ENCODE measurements around the gene IBA57. TPM values are rescaled to one million over a fixed set of nuclear protein-coding genes. Genes with fewer than 3 reads are reported as not detected.

IBA57 gene
- total and polyA plus RNA-seq, 5 experiments from 2014 or later, result 3.3 to 12.3 (median 4.2) TPM

DNA sequence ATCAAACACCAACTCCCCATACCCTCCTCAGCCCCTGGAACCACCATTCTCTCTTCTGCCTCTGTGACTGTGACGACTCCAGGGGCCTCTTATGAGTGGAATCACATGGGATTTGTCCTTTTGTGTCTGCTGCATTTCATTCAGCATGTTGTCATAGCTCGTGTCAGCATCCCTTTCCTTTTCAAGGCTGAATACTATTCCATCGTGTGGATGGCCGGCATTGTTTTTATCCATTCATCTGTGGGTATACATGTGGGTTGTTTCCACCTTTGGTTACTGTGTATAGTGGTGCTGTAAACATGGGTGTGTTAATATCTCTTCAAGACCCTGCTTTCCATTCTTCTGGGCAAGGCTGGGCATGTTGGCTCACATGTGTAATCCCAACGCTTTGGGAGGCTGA is 25.2 kb downstream of the IBA57 start:
- peaks cover 2 to 12% (median 6%) of the 10 kb centered on the region in 4 donors for H3K4me1 Mint-ChIP-seq
- no peaks in the 10 kb centered on the region for H3K9me3 Mint-ChIP-seq
- no peak for ATAC-seq
- H3K36me3 Mint-ChIP-seq, result peaks cover 0 to 3% (median 0%) of the 10 kb centered on the region in 3 donors
- no peak for DNase-seq
- H3K4me3 Mint-ChIP-seq, result no peak overlapping the region
- H3K27me3 Mint-ChIP-seq, result no peaks in the 10 kb centered on the region
- peak overlapping the region in 2 of 10 donors; percentile 33 to 55 for H3K27ac Mint-ChIP-seq
- POLR2A ChIA-PET, result no interaction called here

DNA sequence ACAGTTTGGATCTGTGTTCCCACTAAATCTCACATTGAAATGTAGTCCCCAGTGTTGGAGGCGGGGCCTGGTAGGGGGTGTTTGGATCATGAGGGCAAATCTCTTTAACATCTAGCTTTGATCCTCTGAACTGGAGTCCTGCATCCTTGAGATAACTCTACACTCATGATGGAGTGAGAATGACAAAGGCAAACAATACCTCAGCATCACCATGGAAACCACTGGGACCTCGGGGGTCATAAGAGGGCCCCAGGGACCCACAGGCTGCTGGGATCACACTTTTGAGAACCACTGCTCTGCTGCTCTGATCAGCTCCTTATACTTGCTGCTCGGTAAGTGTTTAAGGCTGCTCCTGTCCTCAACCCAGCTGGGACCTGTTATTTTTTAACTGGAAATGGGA is 28.8 kb downstream of the IBA57 start:
- ATAC-seq (no peak), DNase-seq (no peak)
- H3K9me3 Mint-ChIP-seq, result peaks cover 2 to 14% (median 8%) of the 10 kb centered on the region in 9 donors
- H3K27me3 Mint-ChIP-seq, result no peaks in the 10 kb centered on the region
- peaks cover 12 to 21% (median 12%) of the 10 kb centered on the region in 3 donors for H3K36me3 Mint-ChIP-seq
- POLR2A ChIA-PET, result no interaction called here
- peaks cover 0 to 5% (median 1%) of the 10 kb centered on the region in 4 donors for H3K4me1 Mint-ChIP-seq
- H3K27ac Mint-ChIP-seq, result no peak overlapping the region
- H3K4me3 Mint-ChIP-seq, result no peak overlapping the region

GRCh38 chr1:228194921-228195812 is 29.6 kb downstream of the IBA57 start:
- H3K36me3 Mint-ChIP-seq, result peaks cover 12 to 26% (median 17%) of the 10 kb centered on the region in 3 donors
- H3K9me3 Mint-ChIP-seq, result peaks cover 4 to 18% (median 12%) of the 10 kb centered on the region in 9 donors
- no peaks in the 10 kb centered on the region for H3K27me3 Mint-ChIP-seq
- no peak overlapping the region for H3K4me3 Mint-ChIP-seq
- DNase-seq (no peak), ATAC-seq (no peak)
- H3K27ac Mint-ChIP-seq, result peak overlapping the region in 1 of 10 donors; percentile 38
- peaks cover 0 to 2% (median 0%) of the 10 kb centered on the region in 4 donors for H3K4me1 Mint-ChIP-seq
- POLR2A ChIA-PET, result no interaction called here

- DNase-seq, result no peak
- ATAC-seq, result no peak
- Mint-ChIP-seq H3K9me3 (peaks cover 4 to 18% (median 12%) of the 10 kb centered on the region in 9 donors), H3K36me3 (peaks cover 17 to 32% (median 18%) of the 10 kb centered on the region in 3 donors), H3K27me3 (peaks cover 0 to 6% (median 0%) of the 10 kb centered on the region in 5 donors), H3K4me3 (no peak overlapping the region), H3K4me1 (peaks cover 0 to 2% (median 0%) of the 10 kb centered on the region in 4 donors), H3K27ac (peak overlapping the region in 1 of 10 donors; percentile 13)
- POLR2A ChIA-PET, result no interaction called here
Measured at GRCh38 chr1:228197555-228198147, 32.0 kb downstream of the IBA57 start.

GRCh38 chr1:228198977-228199590 is 33.5 kb downstream of the IBA57 start:
- POLR2A ChIA-PET, result no interaction called here
- Mint-ChIP-seq H3K4me3 (no peak overlapping the region), H3K4me1 (peaks cover 0 to 2% (median 0%) of the 10 kb centered on the region in 4 donors)

GRCh38 chr1:228204958-228205357 is 39.4 kb downstream of the IBA57 start:
- no peak overlapping the region for H3K27ac Mint-ChIP-seq

More at GRCh38 chr1:228198977-228199590, 33.5 kb downstream of the IBA57 start:
- Mint-ChIP-seq H3K27ac (no peak overlapping the region), H3K27me3 (peaks cover 0 to 10% (median 0%) of the 10 kb centered on the region in 5 donors), H3K9me3 (peaks cover 4 to 18% (median 12%) of the 10 kb centered on the region in 9 donors), H3K36me3 (peaks cover 17 to 32% (median 18%) of the 10 kb centered on the region in 3 donors)
- ATAC-seq, result no peak
- DNase-seq, result no peak

DNA sequence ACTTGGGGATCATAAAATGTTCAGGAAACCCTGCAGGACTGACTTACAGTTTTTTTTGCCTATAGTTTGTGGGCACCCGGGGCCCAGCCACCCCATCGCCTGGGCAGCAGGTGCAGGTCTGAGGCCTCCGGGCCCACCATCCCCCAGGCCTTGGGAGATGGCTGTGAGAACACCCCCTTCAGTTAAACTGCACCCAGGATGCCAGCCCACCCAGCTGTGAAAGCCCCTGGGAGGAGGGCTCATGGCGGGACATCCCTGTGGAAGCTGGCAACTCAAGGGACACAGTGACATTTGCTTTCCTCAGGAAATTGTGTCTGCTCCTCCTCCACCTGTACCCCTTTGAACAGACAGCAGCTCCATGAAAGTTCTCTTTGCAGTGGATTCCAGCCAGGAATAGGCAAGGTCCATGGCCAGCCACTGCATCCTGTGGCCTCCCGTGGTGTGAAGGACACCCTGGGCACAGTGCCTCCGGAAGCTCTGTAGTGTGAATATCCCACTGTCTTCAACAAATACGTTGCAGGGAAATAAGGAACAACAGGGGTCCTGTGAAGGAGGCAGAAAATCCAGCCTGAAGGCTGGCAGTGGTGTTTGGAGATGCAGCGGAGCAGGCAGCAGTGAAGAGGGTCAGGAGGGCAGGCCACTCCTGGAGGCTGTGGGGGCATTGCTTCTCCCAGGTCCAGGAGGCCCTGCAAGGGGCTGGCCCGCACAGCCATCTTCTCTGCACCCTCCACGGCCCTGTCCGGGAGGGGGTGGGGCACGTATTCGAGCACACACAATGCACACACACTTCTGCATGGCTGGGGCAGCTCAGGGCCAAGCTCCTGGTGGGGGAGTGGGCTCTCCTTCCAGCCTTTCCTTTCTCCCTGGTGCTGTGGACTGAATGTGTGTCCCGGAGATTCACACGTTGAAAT is 40.2 kb downstream of the IBA57 start:
- DNase-seq (peak in 1 of 10 donors; percentile 14), ATAC-seq (no peak)
- no peak overlapping the region for H3K27ac Mint-ChIP-seq
- H3K36me3 Mint-ChIP-seq, result peaks cover 0 to 6% (median under 1%) of the 10 kb centered on the region in 3 donors
- POLR2A ChIA-PET, result interaction anchor here (0.9 kb wide), 1 partner anchor 8 kb away, joined by 3 read pairs; no protein-coding TSS in a partner anchor
- peaks cover 7 to 26% (median 10%) of the 10 kb centered on the region in 5 donors for H3K27me3 Mint-ChIP-seq
- H3K4me1 Mint-ChIP-seq, result peaks cover 0 to 3% (median under 1%) of the 10 kb centered on the region in 4 donors
- H3K9me3 Mint-ChIP-seq, result peaks cover 0 to 3% (median 0%) of the 10 kb centered on the region in 9 donors
- H3K4me3 Mint-ChIP-seq, result no peak overlapping the region

More at GRCh38 chr1:228204958-228205357, 39.4 kb downstream of the IBA57 start:
- H3K36me3 Mint-ChIP-seq, result peaks cover 0 to 8% (median 6%) of the 10 kb centered on the region in 3 donors
- peaks cover 0 to 3% (median 0%) of the 10 kb centered on the region in 9 donors for H3K9me3 Mint-ChIP-seq
- peaks cover 7 to 26% (median 10%) of the 10 kb centered on the region in 5 donors for H3K27me3 Mint-ChIP-seq
- H3K4me3 Mint-ChIP-seq, result no peak overlapping the region
- POLR2A ChIA-PET, result no interaction called here
- DNase-seq (peak in 1 of 10 donors; percentile 11), ATAC-seq (no peak)
- H3K4me1 Mint-ChIP-seq, result peaks cover 0 to 3% (median 0%) of the 10 kb centered on the region in 4 donors

DNA sequence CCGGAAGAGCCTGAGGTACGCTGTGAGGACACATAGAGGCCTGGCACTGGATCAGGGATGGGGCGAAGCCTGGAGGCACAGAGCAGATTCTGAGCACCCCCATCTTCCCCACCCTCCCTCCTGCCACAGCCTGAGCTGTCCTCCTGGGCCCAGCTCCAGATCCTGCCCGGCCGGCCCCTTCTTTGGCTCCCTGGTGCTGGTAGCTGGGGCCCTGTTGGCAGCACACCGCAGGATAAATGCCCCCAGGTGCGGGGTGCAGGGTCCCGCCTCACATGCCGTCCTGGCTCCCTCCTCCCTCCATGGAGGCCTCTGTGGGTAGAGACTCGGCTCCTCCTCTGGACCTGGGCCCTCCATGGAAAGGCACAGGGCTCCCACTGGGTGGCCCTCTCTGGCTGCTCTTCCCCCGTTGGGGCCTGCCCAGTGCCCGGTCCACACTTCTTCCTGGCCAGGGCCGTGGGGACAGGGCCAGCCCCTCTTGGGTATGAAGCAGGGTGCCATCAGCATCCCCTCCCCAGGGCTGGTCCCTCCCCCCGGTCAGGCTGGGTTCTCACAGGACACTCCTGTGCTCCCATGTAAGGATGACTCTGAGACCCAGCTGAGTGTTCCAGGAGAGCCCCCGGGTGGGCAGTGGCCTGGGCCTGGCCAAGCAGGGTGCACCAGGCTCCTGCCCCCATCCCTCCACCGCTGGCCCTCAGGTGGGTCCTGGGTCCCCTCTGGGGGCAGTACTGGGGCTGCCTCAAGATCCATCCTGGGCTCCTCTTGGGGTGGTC is 41.2 kb downstream of the IBA57 start:
- H3K27me3 Mint-ChIP-seq, result peaks cover 7 to 21% (median 10%) of the 10 kb centered on the region in 5 donors
- DNase-seq (peak in 1 of 10 donors; percentile 15), ATAC-seq (no peak)
- no peak overlapping the region for H3K4me3 Mint-ChIP-seq
- POLR2A ChIA-PET, result no interaction called here
- no peaks in the 10 kb centered on the region for H3K9me3 Mint-ChIP-seq
- H3K4me1 Mint-ChIP-seq, result peaks cover 0 to 8% (median 4%) of the 10 kb centered on the region in 4 donors
- H3K36me3 Mint-ChIP-seq, result no peaks in the 10 kb centered on the region
- H3K27ac Mint-ChIP-seq, result no peak overlapping the region

GRCh38 chr1:228207381-228207810 is 41.8 kb downstream of the IBA57 start:
- POLR2A ChIA-PET, result no interaction called here
- no peak overlapping the region for H3K4me3 Mint-ChIP-seq
- ATAC-seq, result no peak
- no peak overlapping the region for H3K27ac Mint-ChIP-seq
- peaks cover 7 to 21% (median 10%) of the 10 kb centered on the region in 5 donors for H3K27me3 Mint-ChIP-seq
- no peaks in the 10 kb centered on the region for H3K9me3 Mint-ChIP-seq
- no peaks in the 10 kb centered on the region for H3K36me3 Mint-ChIP-seq
- peaks cover 0 to 8% (median 4%) of the 10 kb centered on the region in 4 donors for H3K4me1 Mint-ChIP-seq
- DNase-seq, result peak in 1 of 10 donors; percentile 16

- Mint-ChIP-seq H3K4me3 (no peak within 1 kb of the TSS), H3K27me3 (peaks cover 7 to 21% (median 10%) of the 10 kb centered on the region in 5 donors), H3K4me1 (peaks cover 0 to 8% (median 4%) of the 10 kb centered on the region in 4 donors), H3K36me3 (no peaks in the 10 kb centered on the region), H3K9me3 (no peaks in the 10 kb centered on the region), H3K27ac (no peak within 1 kb of the TSS)
- DNase-seq (no peak), ATAC-seq (no peak)
- POLR2A ChIA-PET, result no interaction called here
Measured at GRCh38 chr1:228207851-228208821, 42.5 kb downstream of the IBA57 start, which contains the start of gene OBSCN. OBSCN (plus strand) TSS chr1:228208044; CDS start chr1:228211784, 3,740 bp downstream.

Measured in naive thymus-derived CD8-positive, alpha-beta T cell (primary cell).